Progenitor cell of endocrine pancreas (in vitro differentiated cells): ENCODE measurements around the gene TUBA3E. TPM values are rescaled to one million over a fixed set of nuclear protein-coding genes. Genes with fewer than 3 reads are reported as not detected.
"Not testable (repeated sequence)": the region's sequence is repeated elsewhere in the genome, so short reads cannot be mapped to it uniquely, and the experiment has no call there.

ENCODE experiments used
- DNase-seq: peaks from one replicate; pipeline ENCODE4 v3.0.0; 2021; ENCODE audit warnings: low spot score; ENCODE audit not compliant: unreplicated experiment
- H3K27ac Mint-ChIP-seq: 2 replicates; pipeline ENCODE4 v1.8.0; 2021; ENCODE audit warnings: mild to moderate bottlenecking, moderate library complexity, mixed read lengths
- H3K27me3 Mint-ChIP-seq: 2 replicates; pipeline ENCODE4 v1.8.0; 2021; ENCODE audit warnings: mixed read lengths
- H3K36me3 Mint-ChIP-seq: 2 replicates; pipeline ENCODE4 v1.8.0; 2022; ENCODE audit warnings: mixed read lengths; ENCODE audit not compliant: insufficient read depth
- H3K4me1 Mint-ChIP-seq: 2 replicates; pipeline ENCODE4 v1.8.0; 2021; ENCODE audit warnings: low read depth, mixed read lengths
- H3K4me3 Mint-ChIP-seq: 2 replicates; pipeline ENCODE4 v1.8.0; 2021; ENCODE audit warnings: low read depth, mild to moderate bottlenecking, moderate library complexity, mixed read lengths
- H3K9me3 Mint-ChIP-seq: 2 replicates; pipeline ENCODE4 v1.8.0; 2021; ENCODE audit warnings: low read depth, mixed read lengths
- total RNA-seq: library from RNA; stranded (reverse); gene quantifications from 2 replicates; pipeline ENCODE4 v1.2.1, GENCODE V29; 2021
- TF ChIP-seq, protein P1 (sequence below): fragments of 200-600 bp; sonication (generic); IDR thresholded peaks from one replicate; pipeline ENCODE4 v1.5.0; 2021; ENCODE audit warnings: antibody characterized with exemption, mild to moderate bottlenecking; ENCODE audit not compliant: unreplicated experiment

The TUBA3E gene
- total RNA-seq, 1 donor from 2014 or later: not detected

DNA sequence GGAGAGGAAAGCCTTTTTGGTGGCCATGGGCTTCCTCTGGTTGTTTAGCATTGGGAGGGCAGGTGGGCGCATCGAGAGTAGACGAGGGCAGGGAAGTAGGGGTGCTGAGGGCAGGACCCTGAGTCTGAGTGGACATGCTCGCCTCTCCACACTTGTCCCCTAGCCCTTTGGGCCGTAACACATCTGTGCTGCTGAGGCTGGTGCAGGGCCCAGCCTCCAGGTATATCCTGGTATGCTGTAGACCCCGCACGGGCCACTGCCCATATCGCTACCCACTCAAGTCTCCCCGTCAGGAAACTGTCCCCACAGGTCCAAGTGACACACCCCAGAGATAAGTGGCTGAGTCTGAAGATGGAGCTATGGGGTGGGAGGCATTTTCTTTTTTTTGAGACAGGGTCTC, 39.6 kb downstream of the TUBA3E start:
- TF ChIP-seq, protein P1, sequence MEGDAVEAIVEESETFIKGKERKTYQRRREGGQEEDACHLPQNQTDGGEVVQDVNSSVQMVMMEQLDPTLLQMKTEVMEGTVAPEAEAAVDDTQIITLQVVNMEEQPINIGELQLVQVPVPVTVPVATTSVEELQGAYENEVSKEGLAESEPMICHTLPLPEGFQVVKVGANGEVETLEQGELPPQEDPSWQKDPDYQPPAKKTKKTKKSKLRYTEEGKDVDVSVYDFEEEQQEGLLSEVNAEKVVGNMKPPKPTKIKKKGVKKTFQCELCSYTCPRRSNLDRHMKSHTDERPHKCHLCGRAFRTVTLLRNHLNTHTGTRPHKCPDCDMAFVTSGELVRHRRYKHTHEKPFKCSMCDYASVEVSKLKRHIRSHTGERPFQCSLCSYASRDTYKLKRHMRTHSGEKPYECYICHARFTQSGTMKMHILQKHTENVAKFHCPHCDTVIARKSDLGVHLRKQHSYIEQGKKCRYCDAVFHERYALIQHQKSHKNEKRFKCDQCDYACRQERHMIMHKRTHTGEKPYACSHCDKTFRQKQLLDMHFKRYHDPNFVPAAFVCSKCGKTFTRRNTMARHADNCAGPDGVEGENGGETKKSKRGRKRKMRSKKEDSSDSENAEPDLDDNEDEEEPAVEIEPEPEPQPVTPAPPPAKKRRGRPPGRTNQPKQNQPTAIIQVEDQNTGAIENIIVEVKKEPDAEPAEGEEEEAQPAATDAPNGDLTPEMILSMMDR: no peak
- Mint-ChIP-seq H3K27ac (peak overlapping the region; percentile 33), H3K36me3 (no peaks in the 10 kb centered on the region), H3K27me3 (no peaks in the 10 kb centered on the region), H3K4me1 (peaks cover 2% of the 10 kb centered on the region), H3K9me3 (no peaks in the 10 kb centered on the region), H3K4me3 (no peak overlapping the region)
- DNase-seq: no peak

DNA sequence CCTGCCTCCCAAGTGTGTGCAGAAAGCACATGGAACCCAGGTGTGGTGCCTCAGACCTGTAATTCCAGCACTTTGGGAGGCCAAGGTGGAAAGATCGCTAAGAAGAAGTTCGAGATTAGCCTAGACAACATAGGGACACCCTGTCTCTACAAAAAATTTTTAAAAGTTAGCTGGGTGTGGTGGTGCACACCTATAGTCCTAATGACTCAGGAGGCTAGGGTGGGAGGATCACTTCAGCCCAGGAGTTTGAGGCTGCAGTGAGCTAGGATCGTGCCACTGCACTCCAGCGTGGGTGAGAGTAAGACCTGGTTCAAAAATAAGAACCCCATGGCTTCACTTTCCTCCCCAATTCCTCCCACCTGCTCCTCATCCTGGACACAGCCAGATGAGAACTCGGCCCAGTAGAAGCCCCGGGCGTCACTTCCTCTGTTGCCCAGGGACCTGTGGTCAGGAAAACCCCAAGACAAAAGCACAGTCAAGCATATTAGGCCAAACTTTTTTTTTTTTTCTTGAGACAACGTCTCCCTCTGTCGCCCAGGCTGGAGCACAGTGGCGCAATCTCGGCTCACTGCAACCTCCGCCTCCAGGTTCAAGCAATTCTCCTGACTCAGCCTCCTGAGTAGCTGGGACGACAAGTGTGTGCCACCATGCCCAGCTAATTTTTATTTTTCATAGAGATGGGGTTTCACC, 40.3 kb downstream of the TUBA3E start:
- not testable (repeated sequence) for H3K4me1 Mint-ChIP-seq, H3K4me3 Mint-ChIP-seq, H3K27me3 Mint-ChIP-seq, DNase-seq, H3K36me3 Mint-ChIP-seq, H3K9me3 Mint-ChIP-seq
- H3K27ac Mint-ChIP-seq: peak overlapping the region; percentile 33

DNA sequence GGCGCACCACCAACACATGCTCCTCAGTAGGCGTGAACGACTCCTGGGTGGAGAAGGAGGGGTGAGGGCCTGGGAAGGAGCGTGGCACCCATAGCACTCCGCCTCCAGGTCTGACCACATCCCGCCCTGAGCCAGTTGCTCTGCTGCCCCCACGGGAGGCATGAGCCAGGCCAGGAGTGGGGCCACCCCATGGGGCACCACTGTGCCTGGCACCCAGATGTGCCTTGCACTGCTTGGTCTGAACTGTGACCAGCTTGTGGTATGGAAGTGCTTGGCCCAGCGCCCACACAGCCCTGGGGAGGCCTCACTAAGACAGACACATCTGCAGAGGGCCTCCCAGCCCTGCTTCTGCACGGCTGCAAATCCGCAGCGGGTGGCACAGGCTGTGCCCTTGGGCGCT, 40.9 kb downstream of the TUBA3E start:
- H3K4me1 Mint-ChIP-seq, H3K9me3 Mint-ChIP-seq, H3K36me3 Mint-ChIP-seq, H3K27ac Mint-ChIP-seq, H3K4me3 Mint-ChIP-seq, H3K27me3 Mint-ChIP-seq, DNase-seq: not testable (repeated sequence)

DNA sequence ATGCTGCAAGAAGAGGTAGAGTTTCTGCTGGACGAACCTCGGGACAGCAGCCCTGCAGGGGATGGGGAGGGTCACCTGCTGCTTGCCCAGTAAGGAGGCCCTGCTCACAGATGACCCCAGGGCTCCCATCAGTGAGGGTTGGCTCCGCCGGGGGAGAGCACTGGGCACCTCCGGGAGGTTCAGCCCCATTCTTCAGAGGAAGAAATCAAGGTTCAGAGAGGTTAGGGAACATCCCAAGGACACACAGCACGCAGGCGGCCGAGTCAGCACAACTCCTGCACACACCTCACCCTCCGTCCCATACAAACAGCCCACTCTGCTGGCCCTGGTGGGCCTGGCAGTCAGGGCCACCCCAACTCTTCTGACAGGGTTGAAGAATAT, 41.6 kb downstream of the TUBA3E start:
- no peaks in the 10 kb centered on the region for H3K9me3 Mint-ChIP-seq
- peak overlapping the region; percentile 33 for H3K27ac Mint-ChIP-seq
- no peaks in the 10 kb centered on the region for H3K27me3 Mint-ChIP-seq
- TF ChIP-seq, protein P1: no peak
- H3K4me1 Mint-ChIP-seq: peaks cover 2% of the 10 kb centered on the region
- no peaks in the 10 kb centered on the region for H3K36me3 Mint-ChIP-seq
- no peak for DNase-seq
- H3K4me3 Mint-ChIP-seq: no peak overlapping the region

DNA sequence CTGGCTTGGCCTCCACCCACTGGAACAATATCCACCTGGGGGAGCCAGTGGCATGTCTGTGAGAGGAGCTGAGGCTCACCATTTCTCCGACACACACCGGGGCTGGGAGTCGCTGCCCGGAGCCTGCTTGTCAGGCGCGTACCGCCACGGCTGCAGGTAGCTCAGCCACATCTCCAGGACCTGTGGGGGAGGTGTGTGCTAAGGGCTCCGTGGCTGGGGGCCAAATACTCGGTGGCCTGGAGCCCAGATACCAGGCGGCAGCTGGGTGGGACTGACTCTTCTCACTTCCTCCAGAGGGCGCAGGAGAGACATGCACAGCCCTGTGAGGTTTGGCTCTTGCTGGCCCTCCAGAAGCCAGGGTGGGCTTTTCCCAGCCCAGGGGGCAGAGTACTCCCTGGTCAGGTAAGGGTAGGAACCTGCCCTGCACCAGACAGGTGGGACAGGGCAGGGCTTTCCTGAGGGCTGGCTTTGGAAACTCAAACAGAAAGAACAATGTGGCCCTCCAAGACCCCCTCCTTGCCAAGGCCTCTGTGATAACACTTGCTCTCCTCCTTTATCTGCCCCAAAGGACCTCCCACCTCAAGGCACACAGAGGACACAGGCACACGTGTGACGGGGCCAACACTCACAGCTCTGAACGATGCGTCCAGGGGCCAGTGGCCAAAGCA, 42.1 kb downstream of the TUBA3E start:
- peak; percentile 42 for DNase-seq
- H3K36me3 Mint-ChIP-seq, H3K27me3 Mint-ChIP-seq, H3K9me3 Mint-ChIP-seq, H3K4me1 Mint-ChIP-seq, H3K4me3 Mint-ChIP-seq: not testable (repeated sequence)
- TF ChIP-seq, protein P1: peak; percentile 63
- H3K27ac Mint-ChIP-seq: peak overlapping the region; percentile 33

DNA sequence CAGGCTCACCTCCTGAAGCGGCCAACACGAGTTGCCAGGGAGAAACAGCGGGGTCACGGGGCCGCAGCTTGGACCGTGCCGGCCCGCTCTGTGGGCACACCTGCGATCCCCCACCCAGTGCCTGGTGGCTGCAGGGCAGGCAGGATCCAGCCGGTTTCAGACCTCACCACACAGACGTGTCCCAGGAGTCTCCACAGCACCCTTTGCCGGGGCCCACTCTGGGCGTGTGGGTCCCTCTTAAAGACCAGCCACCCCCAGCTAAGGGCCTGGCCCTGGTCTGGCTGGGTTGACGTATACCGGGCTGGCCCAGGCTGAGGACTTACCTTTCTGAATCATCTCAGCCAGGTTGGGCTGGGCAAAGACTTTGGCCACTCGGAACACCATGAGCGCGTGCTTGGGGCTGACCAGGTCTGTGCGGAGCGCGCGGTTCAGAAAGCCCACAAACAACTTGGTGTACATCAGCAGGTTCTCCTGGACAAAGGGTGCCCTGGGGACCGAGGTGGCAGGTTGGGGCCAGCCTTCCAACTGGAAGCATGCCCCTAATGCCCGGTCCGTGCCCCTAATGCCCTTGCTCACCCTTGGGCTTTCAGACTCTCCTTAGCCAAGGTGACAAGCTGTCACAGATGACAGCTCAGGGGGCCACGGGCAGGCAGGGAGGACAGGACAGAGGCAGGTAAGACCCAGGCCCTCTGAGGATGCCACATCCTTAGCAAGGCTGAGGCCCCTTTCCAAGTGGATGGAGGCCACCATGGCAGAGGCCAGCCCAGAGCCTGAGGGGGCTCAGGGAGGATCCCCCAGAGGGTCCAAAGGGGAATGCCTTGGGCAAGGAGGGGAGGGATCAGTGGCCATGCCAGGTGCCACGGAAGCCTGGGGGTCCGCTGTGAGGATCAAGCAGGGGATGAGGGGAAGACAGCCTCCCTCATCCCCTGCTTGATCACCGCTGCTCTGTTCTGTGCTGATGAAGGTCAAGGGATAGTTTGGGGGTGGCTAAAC, 43.2 kb downstream of the TUBA3E start:
- Mint-ChIP-seq H3K9me3 (no peaks in the 10 kb centered on the region), H3K4me3 (no peak overlapping the region), H3K27ac (no peak overlapping the region), H3K4me1 (peaks cover 2% of the 10 kb centered on the region), H3K36me3 (no peaks in the 10 kb centered on the region), H3K27me3 (no peaks in the 10 kb centered on the region)
- TF ChIP-seq, protein P1: no peak
- no peak for DNase-seq

DNA sequence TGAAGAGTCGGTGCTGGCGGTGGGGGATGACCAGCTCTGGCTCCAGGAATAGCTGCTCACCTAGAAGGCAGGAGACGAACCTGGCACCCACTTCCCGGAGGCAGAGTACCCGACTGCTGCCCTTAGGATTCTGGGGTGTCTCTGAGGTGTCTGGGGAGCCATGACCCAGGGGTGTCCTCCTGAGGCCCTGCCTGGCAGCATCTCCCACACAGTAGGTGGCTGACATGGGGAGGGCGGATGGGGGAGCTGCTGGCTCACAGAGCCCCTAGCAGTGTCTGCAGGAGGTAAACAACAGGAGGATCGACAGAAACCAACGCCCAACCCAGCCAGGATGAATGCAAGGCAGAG, 43.8 kb downstream of the TUBA3E start:
- H3K27ac Mint-ChIP-seq, H3K9me3 Mint-ChIP-seq, H3K4me1 Mint-ChIP-seq, H3K27me3 Mint-ChIP-seq, DNase-seq, H3K36me3 Mint-ChIP-seq, H3K4me3 Mint-ChIP-seq: not testable (repeated sequence)

DNA sequence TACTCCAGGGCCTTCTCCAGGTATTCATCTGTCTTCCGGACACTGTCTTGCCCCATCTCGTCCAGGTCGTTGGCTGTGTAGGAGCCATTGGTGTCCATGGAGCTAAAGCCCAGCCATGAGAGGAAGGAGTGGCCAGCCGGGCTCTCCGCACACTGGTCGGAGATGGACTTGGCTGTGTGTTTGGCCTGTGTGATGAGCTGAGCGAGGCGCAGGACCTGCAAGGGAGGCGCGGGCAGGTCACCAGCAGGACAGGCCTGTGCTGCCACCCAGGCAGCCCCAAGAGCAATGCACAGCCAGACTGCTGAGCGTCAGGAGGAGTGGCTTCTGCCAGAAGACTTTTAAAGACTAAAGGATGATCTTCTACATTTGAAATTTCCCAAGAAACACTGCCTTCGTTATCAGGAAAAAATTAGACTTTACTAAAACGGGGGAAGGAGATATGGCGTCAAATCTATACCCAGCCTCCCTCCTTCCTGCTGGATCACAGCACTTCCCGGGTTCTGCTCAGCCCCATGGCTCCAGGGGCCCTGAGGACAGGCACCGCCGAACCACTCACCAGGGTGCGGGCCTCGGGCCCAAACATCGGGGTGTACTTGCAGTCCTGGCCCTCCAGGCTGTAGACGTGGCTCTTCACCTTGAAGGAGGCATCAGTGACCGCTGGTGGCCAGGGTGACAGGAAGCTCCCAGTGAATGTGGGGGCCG, 44.4 kb downstream of the TUBA3E start:
- DNase-seq, H3K9me3 Mint-ChIP-seq, H3K4me3 Mint-ChIP-seq, H3K36me3 Mint-ChIP-seq, H3K4me1 Mint-ChIP-seq, H3K27me3 Mint-ChIP-seq, H3K27ac Mint-ChIP-seq: not testable (repeated sequence)
